ENCODE data around the gene PCSK2.
"Not testable (repeated sequence)": the region's sequence is repeated elsewhere in the genome, so short reads cannot be mapped to it uniquely, and the experiment has no call there.

The PCSK2 gene

GRCh38 chr20:17202673-17203072 lies 24.2 kb upstream of the PCSK2 start:
- CTCF ChIA-PET, result interaction anchor here (1.3 kb wide), 1 partner anchor 191 kb away, joined by 3 read pairs; no protein-coding TSS in a partner anchor
- DNase-seq (ENCODE audit: extremely low spot score), result no peak
- no peak for TF ChIP-seq CTCF (IDR thresholded peaks at IDR 0.05; ENCODE audit: control extremely low read depth, extremely low read depth, low read depth, missing control alignments)
- POLR2A ChIA-PET, result no interaction called here

- ChIA-PET CTCF (no interaction called here), POLR2A (no interaction called here)
- DNase-seq (ENCODE audit: extremely low spot score), result no peak
- TF ChIP-seq CTCF (IDR thresholded peaks at IDR 0.05; ENCODE audit: control extremely low read depth, extremely low read depth, low read depth, missing control alignments), result no peak
Observed at GRCh38 chr20:17205084-17205813, 21.6 kb upstream of the PCSK2 start.

DNA sequence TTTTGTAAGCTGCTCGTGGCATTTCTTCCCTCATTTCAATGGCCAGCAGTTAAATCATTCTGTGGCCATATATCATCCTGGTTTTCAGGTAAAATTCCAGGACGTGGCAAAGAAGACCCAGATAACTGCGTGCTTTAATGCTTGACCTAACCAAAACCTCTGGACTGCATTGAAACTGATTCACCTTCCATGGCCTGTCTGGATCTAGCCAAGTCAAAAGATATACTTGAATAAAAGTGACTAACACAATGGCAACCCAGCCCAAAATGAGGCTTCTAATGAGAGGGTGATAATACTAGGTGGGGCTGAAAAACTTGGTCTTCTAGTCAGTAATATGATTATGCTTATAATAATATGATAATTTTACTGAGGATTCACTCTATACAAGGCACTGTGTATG lies 16.5 kb upstream of the PCSK2 start:
- DNase-seq (ENCODE audit: extremely low spot score), result no peak
- POLR2A ChIA-PET, result no interaction called here
- CTCF ChIA-PET, result no interaction called here
- no peak for TF ChIP-seq CTCF (IDR thresholded peaks at IDR 0.05; ENCODE audit: control extremely low read depth, extremely low read depth, low read depth, missing control alignments)

GRCh38 chr20:17210983-17211382 lies 15.9 kb upstream of the PCSK2 start:
- ChIA-PET CTCF (interaction anchor here (1.1 kb wide), 1 partner anchor 20 kb away, joined by 3 read pairs; no protein-coding TSS in a partner anchor), POLR2A (no interaction called here)
- no peak for TF ChIP-seq CTCF (IDR thresholded peaks at IDR 0.05; ENCODE audit: control extremely low read depth, extremely low read depth, low read depth, missing control alignments)
- DNase-seq (ENCODE audit: extremely low spot score), result no peak

- no peak for DNase-seq (ENCODE audit: extremely low spot score)
- POLR2A ChIA-PET, result interaction anchor here (0.5 kb wide), 1 partner anchor 40 kb away, joined by 3 read pairs; no protein-coding TSS in a partner anchor
- CTCF ChIA-PET, result no interaction called here
- no peak for TF ChIP-seq CTCF (IDR thresholded peaks at IDR 0.05; ENCODE audit: control extremely low read depth, extremely low read depth, low read depth, missing control alignments)
Observed at GRCh38 chr20:17215167-17215566, 11.7 kb upstream of the PCSK2 start.

- POLR2A ChIA-PET; DNase-seq (ENCODE audit: extremely low spot score): not testable (repeated sequence)
- CTCF ChIA-PET, result interaction anchor here (2.4 kb wide), 1 partner anchor 11 kb away, joined by 6 read pairs; no protein-coding TSS in a partner anchor
Observed at GRCh38 chr20:17219856-17220255, 7.0 kb upstream of the PCSK2 start.

- ChIA-PET POLR2A (no interaction called here), CTCF (no interaction called here)
- DNase-seq (ENCODE audit: extremely low spot score), result no peak
- TF ChIP-seq CTCF (IDR thresholded peaks at IDR 0.05; ENCODE audit: control extremely low read depth, extremely low read depth, low read depth, missing control alignments), result no peak
Observed at GRCh38 chr20:17223553-17223952, 3.3 kb upstream of the PCSK2 start.

Measured in GM10248 (cell line).